ENCODE data around the gene GORASP1.
"Not testable (repeated sequence)": the region's sequence is repeated elsewhere in the genome, so short reads cannot be mapped to it uniquely, and the experiment has no call there.

GORASP1 gene

DNA sequence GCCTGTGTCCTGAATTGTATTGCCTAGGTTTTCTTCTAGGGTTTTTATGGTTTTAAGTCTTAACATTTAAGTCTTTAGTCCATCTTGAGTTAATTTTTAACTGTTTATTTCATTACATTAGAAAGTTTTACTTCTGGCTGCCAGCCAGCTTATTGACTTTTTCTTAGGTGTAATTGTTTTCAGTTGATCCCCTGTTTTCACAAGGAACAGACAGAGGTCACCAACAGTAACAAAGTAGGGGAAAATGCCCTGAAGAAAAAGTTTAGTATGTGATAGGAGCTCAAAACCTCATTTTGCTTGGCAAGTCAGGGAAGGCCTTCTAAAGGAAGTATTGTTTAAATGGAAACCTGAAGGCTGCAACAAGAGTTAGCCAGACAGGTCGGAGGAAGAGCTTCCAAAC is 45.2 kb downstream of the GORASP1 start:
- no peak for DNase-seq

DNA sequence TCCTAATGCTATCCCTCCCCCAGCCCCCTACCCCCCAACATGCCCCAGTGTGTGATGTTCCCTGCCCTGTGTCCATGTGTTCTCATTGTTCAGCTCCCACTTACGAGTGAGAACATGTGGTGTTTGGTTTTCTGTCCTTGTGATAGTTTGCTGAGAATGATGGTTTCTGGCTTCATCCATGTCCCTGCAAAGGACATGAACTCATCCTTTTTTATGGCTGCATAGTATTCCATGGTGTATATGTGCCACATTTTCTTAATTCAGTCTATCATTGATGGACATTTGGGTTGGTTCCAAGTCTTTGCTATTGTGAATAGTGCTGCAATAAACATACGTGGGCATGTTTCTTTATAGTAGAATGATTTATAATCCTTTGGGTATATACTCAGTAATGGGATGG is 46.2 kb downstream of the GORASP1 start:
- not testable (repeated sequence) for DNase-seq

DNA sequence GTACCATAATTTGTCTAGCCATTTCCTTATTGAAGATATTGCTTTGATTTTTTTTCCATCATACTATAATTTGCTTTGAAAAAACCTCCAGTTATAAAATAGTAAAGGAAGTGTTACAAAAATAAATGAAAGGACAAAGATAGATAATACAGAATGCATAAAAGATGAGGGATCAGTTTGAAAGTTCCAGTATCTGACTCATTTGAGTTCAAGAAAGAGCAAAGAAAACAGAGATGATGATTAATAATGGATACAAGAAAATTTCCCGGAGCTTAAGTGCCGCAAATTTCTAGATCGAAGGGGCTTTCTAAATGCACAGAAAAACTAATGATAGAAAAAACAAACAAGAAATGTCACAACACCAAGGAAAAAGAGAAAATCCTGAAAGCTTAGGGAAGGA is 51.3 kb downstream of the GORASP1 start:
- DNase-seq: no peak

- no peak for DNase-seq
These were observed 53.7 kb downstream of the GORASP1 start for GRCh38 chr3:39053696-39054095.

- DNase-seq: no peak
These were observed 54.8 kb downstream of the GORASP1 start for GRCh38 chr3:39052583-39052982.

GRCh38 chr3:39051649-39052561 is 55.5 kb downstream of the GORASP1 start, which contains the start of the genes SCN11A and WDR48:
TSS of gene SCN11A (minus strand) at chr3:39051944. CDS start at chr3:38950362, 101,582 bp downstream.
TSS of gene WDR48 (plus strand) at chr3:39052016. CDS start at chr3:39052026, 10 bp downstream.
- DNase-seq: peak; percentile 95

- no peak for DNase-seq
These were observed 57.4 kb downstream of the GORASP1 start for GRCh38 chr3:39050029-39050428.
